HEK293 (cell line): ENCODE data around the gene BCL6B.

Experiments used
- GFI1B ChIP-seq: fragments of 450-650 bp; formaldehyde crosslinking; IDR thresholded peaks from 2 replicates; pipeline ENCODE4 v1.5.1; 2016; ENCODE audit warnings: missing biosample characterization, missing genetic modification characterization
- GLIS2 ChIP-seq: fragments of 450-650 bp; formaldehyde crosslinking; IDR thresholded peaks from 2 replicates; pipeline ENCODE4 v1.5.1; 2016; ENCODE audit warnings: missing biosample characterization, missing genetic modification characterization
- KLF16 ChIP-seq: fragments of 450-650 bp; formaldehyde crosslinking; IDR thresholded peaks from 2 replicates; pipeline ENCODE4 v1.5.1; 2017; ENCODE audit warnings: missing biosample characterization, missing genetic modification characterization
- KLF9 ChIP-seq: fragments of 450-650 bp; formaldehyde crosslinking; IDR thresholded peaks from 2 replicates; pipeline ENCODE4 v1.5.1; 2016; ENCODE audit warnings: missing biosample characterization, missing genetic modification characterization, low read depth
- SP2 ChIP-seq: fragments of 450-650 bp; formaldehyde crosslinking; IDR thresholded peaks from 2 replicates; pipeline ENCODE4 v1.5.1; 2016; ENCODE audit warnings: missing biosample characterization, missing genetic modification characterization
- SP7 ChIP-seq: fragments of 450-650 bp; formaldehyde crosslinking; IDR thresholded peaks from 2 replicates; pipeline ENCODE4 v1.5.1; 2016; ENCODE audit warnings: missing biosample characterization, missing genetic modification characterization
- ZBTB10 ChIP-seq: fragments of 450-650 bp; formaldehyde crosslinking; IDR thresholded peaks from 2 replicates; pipeline ENCODE4 v1.5.1; 2016; ENCODE audit warnings: missing biosample characterization, missing genetic modification characterization
- ZBTB8A ChIP-seq: fragments of 450-650 bp; formaldehyde crosslinking; IDR thresholded peaks from 2 replicates; pipeline ENCODE4 v1.5.1; 2016; ENCODE audit warnings: missing biosample characterization, missing genetic modification characterization
- ZFP37 ChIP-seq: fragments of 450-650 bp; formaldehyde crosslinking; IDR thresholded peaks from 2 replicates; pipeline ENCODE4 v1.5.1; 2016; ENCODE audit warnings: missing biosample characterization, missing genetic modification characterization
- ZIC2 ChIP-seq: fragments of 450-650 bp; formaldehyde crosslinking; IDR thresholded peaks from 2 replicates; pipeline ENCODE4 v1.5.1; 2016; ENCODE audit warnings: missing biosample characterization, missing genetic modification characterization
- ZNF157 ChIP-seq: fragments of 450-650 bp; formaldehyde crosslinking; IDR thresholded peaks from 2 replicates; pipeline ENCODE4 v1.5.1; 2016; ENCODE audit warnings: missing biosample characterization, missing genetic modification characterization
- ZNF23 ChIP-seq: fragments of 450-650 bp; formaldehyde crosslinking; IDR thresholded peaks from 2 replicates; pipeline ENCODE4 v1.5.1; 2016; ENCODE audit warnings: missing biosample characterization, missing genetic modification characterization, borderline replicate concordance
- ZNF292 ChIP-seq: fragments of 450-650 bp; formaldehyde crosslinking; IDR thresholded peaks from 2 replicates; pipeline ENCODE4 v1.5.1; 2016; ENCODE audit warnings: low read depth, missing biosample characterization, missing genetic modification characterization, borderline replicate concordance
- ZNF366 ChIP-seq: fragments of 450-650 bp; formaldehyde crosslinking; conservative IDR thresholded peaks from 2 replicates; pipeline ENCODE4 v1.5.1; 2016; ENCODE audit warnings: missing biosample characterization, missing genetic modification characterization
- ZNF416 ChIP-seq: fragments of 450-650 bp; formaldehyde crosslinking; IDR thresholded peaks from 2 replicates; pipeline ENCODE4 v1.5.1; 2016; ENCODE audit warnings: missing biosample characterization, missing genetic modification characterization
- ZNF48 ChIP-seq: fragments of 450-650 bp; formaldehyde crosslinking; IDR thresholded peaks from 2 replicates; pipeline ENCODE4 v1.5.1; 2016; ENCODE audit warnings: missing biosample characterization, missing genetic modification characterization
- ZNF514 ChIP-seq: fragments of 450-650 bp; formaldehyde crosslinking; IDR thresholded peaks from 2 replicates; pipeline ENCODE4 v1.5.1; 2016; ENCODE audit warnings: missing biosample characterization, missing genetic modification characterization
- ZNF521 ChIP-seq: fragments of 450-650 bp; formaldehyde crosslinking; IDR thresholded peaks from 2 replicates; pipeline ENCODE4 v1.5.1; 2017; ENCODE audit warnings: missing biosample characterization, mild to moderate bottlenecking, missing genetic modification characterization
- ZNF549 ChIP-seq: fragments of 450-650 bp; IDR thresholded peaks from 2 replicates; pipeline ENCODE4 v1.5.1; 2018; ENCODE audit warnings: missing biosample characterization, missing genetic modification characterization, mild to moderate bottlenecking, inconsistent platforms, moderate library complexity
- ZNF560 ChIP-seq: fragments of 450-650 bp; formaldehyde crosslinking; IDR thresholded peaks from 2 replicates; pipeline ENCODE4 v1.5.1; 2017; ENCODE audit warnings: missing biosample characterization, missing genetic modification characterization, borderline replicate concordance
- ZNF561 ChIP-seq: fragments of 450-650 bp; IDR thresholded peaks from 2 replicates; pipeline ENCODE4 v1.5.1; 2018; ENCODE audit warnings: missing biosample characterization, missing genetic modification characterization, borderline replicate concordance
- ZNF626 ChIP-seq: fragments of 450-650 bp; sonication (Bioruptor Pico); formaldehyde crosslinking; IDR thresholded peaks from 2 replicates; pipeline ENCODE4 v1.5.1; 2018; ENCODE audit warnings: missing biosample characterization, missing genetic modification characterization, inconsistent platforms
- ZNF629 ChIP-seq: fragments of 450-650 bp; formaldehyde crosslinking; IDR thresholded peaks from 2 replicates; pipeline ENCODE4 v1.5.1; 2017; ENCODE audit warnings: missing biosample characterization, missing genetic modification characterization
- ZNF677 ChIP-seq: fragments of 450-650 bp; IDR thresholded peaks from 2 replicates; pipeline ENCODE4 v1.5.0; 2018; ENCODE audit warnings: missing biosample characterization, mild to moderate bottlenecking, missing genetic modification characterization, moderate library complexity
- ZNF777 ChIP-seq: fragments of 450-650 bp; formaldehyde crosslinking; IDR thresholded peaks from 2 replicates; pipeline ENCODE4 v1.5.1; 2017; ENCODE audit warnings: missing biosample characterization, missing genetic modification characterization, borderline replicate concordance
- ZNF785 ChIP-seq: fragments of 450-650 bp; formaldehyde crosslinking; IDR thresholded peaks from 2 replicates; pipeline ENCODE4 v1.5.1; 2016; ENCODE audit warnings: missing biosample characterization, missing genetic modification characterization
- ZNF791 ChIP-seq: fragments of 450-650 bp; formaldehyde crosslinking; IDR thresholded peaks from 2 replicates; pipeline ENCODE4 v1.5.1; 2016; ENCODE audit warnings: missing biosample characterization, missing genetic modification characterization
- TF ChIP-seq, protein P1 (sequence below): fragments of 450-650 bp; formaldehyde crosslinking; IDR thresholded peaks from 2 replicates; pipeline ENCODE4 v1.5.1; 2016; ENCODE audit warnings: missing biosample characterization, missing genetic modification characterization
- TF ChIP-seq, protein P2 (sequence below): fragments of 450-650 bp; formaldehyde crosslinking; IDR thresholded peaks from 2 replicates; pipeline ENCODE4 v1.5.1; 2016; ENCODE audit warnings: missing biosample characterization, missing genetic modification characterization

BCL6B gene

GRCh38 chr17:7014261-7014994 lies 8.4 kb upstream of the BCL6B start (continued):
- TF ChIP-seq, protein P1, sequence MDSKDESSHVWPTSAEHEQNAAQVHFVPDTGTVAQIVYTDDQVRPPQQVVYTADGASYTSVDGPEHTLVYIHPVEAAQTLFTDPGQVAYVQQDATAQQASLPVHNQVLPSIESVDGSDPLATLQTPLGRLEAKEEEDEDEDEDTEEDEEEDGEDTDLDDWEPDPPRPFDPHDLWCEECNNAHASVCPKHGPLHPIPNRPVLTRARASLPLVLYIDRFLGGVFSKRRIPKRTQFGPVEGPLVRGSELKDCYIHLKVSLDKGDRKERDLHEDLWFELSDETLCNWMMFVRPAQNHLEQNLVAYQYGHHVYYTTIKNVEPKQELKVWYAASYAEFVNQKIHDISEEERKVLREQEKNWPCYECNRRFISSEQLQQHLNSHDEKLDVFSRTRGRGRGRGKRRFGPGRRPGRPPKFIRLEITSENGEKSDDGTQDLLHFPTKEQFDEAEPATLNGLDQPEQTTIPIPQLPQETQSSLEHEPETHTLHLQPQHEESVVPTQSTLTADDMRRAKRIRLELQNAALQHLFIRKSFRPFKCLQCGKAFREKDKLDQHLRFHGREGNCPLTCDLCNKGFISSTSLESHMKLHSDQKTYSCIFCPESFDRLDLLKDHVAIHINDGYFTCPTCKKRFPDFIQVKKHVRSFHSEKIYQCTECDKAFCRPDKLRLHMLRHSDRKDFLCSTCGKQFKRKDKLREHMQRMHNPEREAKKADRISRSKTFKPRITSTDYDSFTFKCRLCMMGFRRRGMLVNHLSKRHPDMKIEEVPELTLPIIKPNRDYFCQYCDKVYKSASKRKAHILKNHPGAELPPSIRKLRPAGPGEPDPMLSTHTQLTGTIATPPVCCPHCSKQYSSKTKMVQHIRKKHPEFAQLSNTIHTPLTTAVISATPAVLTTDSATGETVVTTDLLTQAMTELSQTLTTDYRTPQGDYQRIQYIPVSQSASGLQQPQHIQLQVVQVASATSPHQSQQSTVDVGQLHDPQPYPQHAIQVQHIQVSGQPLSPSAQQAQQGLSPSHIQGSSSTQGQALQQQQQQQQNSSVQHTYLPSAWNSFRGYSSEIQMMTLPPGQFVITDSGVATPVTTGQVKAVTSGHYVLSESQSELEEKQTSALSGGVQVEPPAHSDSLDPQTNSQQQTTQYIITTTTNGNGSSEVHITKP = peak; percentile 75
- TF ChIP-seq ZNF560 (0 out of 2 replicates have a peak, but pooled peaks have one; percentile 54), ZNF629 (tag by site-specific recombination) (peak; percentile 96), GFI1B (no peak), ZFP37 (tag by site-specific recombination) (0 out of 2 replicates have a peak, but pooled peaks have one; percentile 36), ZNF48 (tag by site-specific recombination) (no peak), ZIC2 (peak; percentile 39; the same call in 1 of the 2 replicates), ZNF416 (tag by site-specific recombination) (no peak), ZNF626 (tag by site-specific recombination) (no peak), ZNF292 (no peak), ZNF23 (tag by site-specific recombination) (no peak), KLF16 (0 out of 2 replicates have a peak, but pooled peaks have one; percentile 7), KLF9 (tag by site-specific recombination) (peak; percentile 70), SP7 (peak; percentile 72; the same call in 1 of the 2 replicates), GLIS2 (tag by site-specific recombination) (peak; percentile 90), ZNF777 (tag by site-specific recombination) (no peak), ZNF791 (tag by site-specific recombination) (no peak), ZNF677 (tag by site-specific recombination) (no peak), ZNF785 (tag by site-specific recombination) (peak; percentile 99), ZBTB10 (tag by site-specific recombination) (peak; percentile 60; the same call in 1 of the 2 replicates), SP2 (tag by site-specific recombination) (peak; percentile 94), ZNF549 (no peak), ZNF157 (tag by site-specific recombination) (no peak), ZNF561 (tag by site-specific recombination) (no peak), ZBTB8A (tag by site-specific recombination) (peak; percentile 45; the same call in 1 of the 2 replicates), ZNF366 (tag by site-specific recombination) (no peak), ZNF514 (tag by site-specific recombination) (no peak), ZNF521 (tag by site-specific recombination) (no peak)
- TF ChIP-seq, protein P2, sequence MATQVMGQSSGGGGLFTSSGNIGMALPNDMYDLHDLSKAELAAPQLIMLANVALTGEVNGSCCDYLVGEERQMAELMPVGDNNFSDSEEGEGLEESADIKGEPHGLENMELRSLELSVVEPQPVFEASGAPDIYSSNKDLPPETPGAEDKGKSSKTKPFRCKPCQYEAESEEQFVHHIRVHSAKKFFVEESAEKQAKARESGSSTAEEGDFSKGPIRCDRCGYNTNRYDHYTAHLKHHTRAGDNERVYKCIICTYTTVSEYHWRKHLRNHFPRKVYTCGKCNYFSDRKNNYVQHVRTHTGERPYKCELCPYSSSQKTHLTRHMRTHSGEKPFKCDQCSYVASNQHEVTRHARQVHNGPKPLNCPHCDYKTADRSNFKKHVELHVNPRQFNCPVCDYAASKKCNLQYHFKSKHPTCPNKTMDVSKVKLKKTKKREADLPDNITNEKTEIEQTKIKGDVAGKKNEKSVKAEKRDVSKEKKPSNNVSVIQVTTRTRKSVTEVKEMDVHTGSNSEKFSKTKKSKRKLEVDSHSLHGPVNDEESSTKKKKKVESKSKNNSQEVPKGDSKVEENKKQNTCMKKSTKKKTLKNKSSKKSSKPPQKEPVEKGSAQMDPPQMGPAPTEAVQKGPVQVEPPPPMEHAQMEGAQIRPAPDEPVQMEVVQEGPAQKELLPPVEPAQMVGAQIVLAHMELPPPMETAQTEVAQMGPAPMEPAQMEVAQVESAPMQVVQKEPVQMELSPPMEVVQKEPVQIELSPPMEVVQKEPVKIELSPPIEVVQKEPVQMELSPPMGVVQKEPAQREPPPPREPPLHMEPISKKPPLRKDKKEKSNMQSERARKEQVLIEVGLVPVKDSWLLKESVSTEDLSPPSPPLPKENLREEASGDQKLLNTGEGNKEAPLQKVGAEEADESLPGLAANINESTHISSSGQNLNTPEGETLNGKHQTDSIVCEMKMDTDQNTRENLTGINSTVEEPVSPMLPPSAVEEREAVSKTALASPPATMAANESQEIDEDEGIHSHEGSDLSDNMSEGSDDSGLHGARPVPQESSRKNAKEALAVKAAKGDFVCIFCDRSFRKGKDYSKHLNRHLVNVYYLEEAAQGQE (tag by site-specific recombination) = peak; percentile 78; the same call in 1 of the 2 replicates
